MCF 10A (cell line): Measurements from ENCODE around the gene PLA2G6. TPM values are rescaled to one million over a fixed set of nuclear protein-coding genes. Genes with fewer than 3 reads are reported as not detected.
"Not testable (repeated sequence)": the region's sequence is repeated elsewhere in the genome, so short reads cannot be mapped to it uniquely, and the experiment has no call there.

Experiments
- BruUV-seq: library from RNA; stranded (reverse); fragments of 400-500 nt; replicated peaks from 2 replicates; lab custom pipeline; 2021; lab: Mats Ljungman, UMichigan
- CTCF ChIA-PET: fragments of 300-600 bp; sonication (Branson Sonifier 250); formaldehyde crosslinking; extraction: SDS; loops from one replicate; lab custom pipeline; 2021; ENCODE audit warnings: antibody characterized with exemption, inconsistent platforms; lab: Yijun Ruan, JAX
- POLR2A ChIA-PET: fragments of 300-600, 350-650 bp; sonication (Branson Sonifier 250); formaldehyde crosslinking; extraction: SDS; loops from one replicate; lab custom pipeline; 2020; ENCODE audit warnings: antibody characterized with exemption, inconsistent platforms; lab: Yijun Ruan, JAX
- DNase-seq: peaks from one replicate; pipeline ENCODE4 v3.0.0-alpha.2; 2018; ENCODE audit not compliant: unreplicated experiment
- H3K27ac Mint-ChIP-seq: one replicate; pipeline ENCODE4 v1.8.0; 2022; ENCODE audit warnings: mild to moderate bottlenecking, low read depth, mixed read lengths; ENCODE audit not compliant: unreplicated experiment
- H3K27me3 Mint-ChIP-seq: one replicate; pipeline ENCODE4 v1.8.0; 2022; ENCODE audit warnings: mixed read lengths; ENCODE audit not compliant: insufficient read depth, unreplicated experiment
- H3K36me3 Mint-ChIP-seq: one replicate; pipeline ENCODE4 v1.8.0; 2022; ENCODE audit warnings: mild to moderate bottlenecking, moderate library complexity, mixed read lengths; ENCODE audit not compliant: insufficient read depth, unreplicated experiment
- H3K4me1 Mint-ChIP-seq: one replicate; pipeline ENCODE4 v1.8.0; 2022; ENCODE audit warnings: mixed read lengths; ENCODE audit not compliant: insufficient read depth, unreplicated experiment
- H3K4me3 Mint-ChIP-seq: one replicate; pipeline ENCODE4 v1.8.0; 2022; ENCODE audit warnings: mild to moderate bottlenecking, moderate library complexity, mixed read lengths; ENCODE audit not compliant: unreplicated experiment
- H3K9me3 Mint-ChIP-seq: one replicate; pipeline ENCODE4 v1.8.0; 2022; ENCODE audit warnings: mixed read lengths; ENCODE audit not compliant: unreplicated experiment
- CTCF ChIP-seq: fragments of 200-600 bp; IDR thresholded peaks from one replicate; pipeline ENCODE4 v1.8.0; 2022; ENCODE audit warnings: antibody characterized with exemption, mild to moderate bottlenecking; ENCODE audit not compliant: unreplicated experiment
- intact Hi-C: fragments of 100-400 bp; cut with micrococcal nuclease; formaldehyde crosslinking; loops from 2 replicates; pipeline ENCODE4 v1.14.1; 2022
- total RNA-seq: library from RNA; stranded (reverse); gene quantifications from 2 replicates; pipeline ENCODE4 v1.2.3, GENCODE V29; 2022

PLA2G6 gene
- total RNA-seq, 1 experiment from 2014 or later = 37.5 TPM

- Mint-ChIP-seq H3K27ac (peak overlapping the region; percentile 51), H3K27me3 (no peaks in the 10 kb centered on the region), H3K36me3 (no peaks in the 10 kb centered on the region), H3K9me3 (no peaks in the 10 kb centered on the region), H3K4me3 (no peak overlapping the region), H3K4me1 (peaks cover 18% of the 10 kb centered on the region)
- intact Hi-C loops = no loop called here
- ChIA-PET CTCF (interaction anchor here (0.7 to 0.9 kb wide), 2 partner anchors 16 to 50 kb away, joined by 3 read pairs; no protein-coding TSS in a partner anchor), POLR2A (interaction anchor here (0.8 to 3.2 kb wide), 3 partner anchors 11 to 35 kb away, joined by 3 to 17 read pairs (median 4); partner anchors contain the start of gene MAFF)
- no TSS peak for BruUV-seq
- DNase-seq = peak; percentile 57
- TF ChIP-seq CTCF = no peak
These were observed 6.0 kb upstream of the PLA2G6 start for GRCh38 chr22:38187413-38188212.

- Mint-ChIP-seq H3K27me3 (no peaks in the 10 kb centered on the region), H3K4me1 (peaks cover 10% of the 10 kb centered on the region), H3K27ac (no peak overlapping the region), H3K36me3 (peaks cover 6% of the 10 kb centered on the region), H3K4me3 (no peak overlapping the region), H3K9me3 (no peaks in the 10 kb centered on the region)
- no peak for TF ChIP-seq CTCF
- CTCF ChIA-PET = no interaction called here
- intact Hi-C loops = no loop called here
- no peak for DNase-seq
- POLR2A ChIA-PET = interaction anchor here (1.0 to 3.2 kb wide), 2 partner anchors 16 to 36 kb away, joined by 4 to 17 read pairs; partner anchors contain the start of gene MAFF
- no TSS peak for BruUV-seq
These were observed 4.8 kb upstream of the PLA2G6 start for GRCh38 chr22:38186429-38186828.

DNA sequence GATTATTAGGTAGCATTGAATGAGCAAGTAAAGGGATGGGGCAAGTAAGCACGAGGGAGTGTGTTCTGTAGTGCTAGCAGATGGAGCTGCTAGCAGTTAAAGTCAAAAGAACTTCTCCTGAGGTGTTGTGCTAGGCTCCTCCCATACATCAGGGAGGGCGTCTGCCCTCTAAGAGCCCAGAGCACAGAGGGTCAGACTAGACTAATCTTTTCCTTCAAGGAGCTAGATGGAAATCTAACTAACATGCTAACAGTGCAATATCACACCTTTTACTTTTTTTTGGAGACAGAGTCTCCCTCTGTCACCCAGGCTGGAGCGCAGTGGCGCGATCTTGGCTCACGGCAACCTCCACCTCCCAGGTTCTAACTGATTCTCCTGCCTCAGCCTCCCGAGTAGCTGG lies 3.2 kb upstream of the PLA2G6 start:
- no peak for TF ChIP-seq CTCF
- no peaks in the 10 kb centered on the region for H3K27me3 Mint-ChIP-seq
- no TSS peak for BruUV-seq
- H3K36me3 Mint-ChIP-seq = peaks cover 12% of the 10 kb centered on the region
- POLR2A ChIA-PET = no interaction called here
- intact Hi-C loops = loop anchor here (5.0 kb wide), 1 partner anchor 43 kb away; no protein-coding TSS in a partner anchor
- H3K4me3 Mint-ChIP-seq = no peak overlapping the region
- DNase-seq = no peak
- peaks cover 26% of the 10 kb centered on the region for H3K4me1 Mint-ChIP-seq
- CTCF ChIA-PET = no interaction called here
- H3K9me3 Mint-ChIP-seq = no peaks in the 10 kb centered on the region
- H3K27ac Mint-ChIP-seq = no peak overlapping the region

DNA sequence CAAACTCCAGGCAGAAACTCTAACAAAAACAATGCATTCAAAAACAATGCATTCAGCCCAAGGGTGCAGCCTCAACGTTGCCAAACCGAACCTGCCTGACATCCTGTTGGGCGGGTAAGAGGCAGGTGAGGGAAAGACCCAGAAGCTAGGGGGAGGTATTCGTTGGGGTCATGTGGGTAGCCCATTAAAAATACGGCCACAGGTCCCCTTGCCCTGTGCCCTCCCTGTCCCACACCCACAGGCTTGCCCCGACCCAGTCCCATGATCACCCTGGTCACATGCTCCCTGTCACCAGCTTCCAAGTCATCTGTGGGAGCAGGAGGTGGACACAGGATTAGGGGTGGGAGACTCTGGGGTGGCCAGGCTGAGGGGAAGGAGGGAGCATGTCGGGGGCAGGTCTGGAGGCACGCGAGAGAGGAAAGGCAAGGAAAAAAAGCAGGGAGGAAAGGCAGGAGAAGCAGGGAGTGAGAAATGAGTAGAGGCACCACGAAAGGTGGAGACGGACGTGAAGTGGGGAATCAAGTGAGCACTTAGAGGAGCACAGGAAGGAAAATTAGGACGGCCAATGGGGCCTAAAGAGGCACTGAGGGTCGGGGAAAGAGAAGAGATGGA lies 683 bp downstream of the PLA2G6 start:
- H3K4me1 Mint-ChIP-seq = peaks cover 34% of the 10 kb centered on the region
- intact Hi-C loops = loop anchor here (1.0 to 5.0 kb wide), 2 partner anchors 20 to 46 kb away; partner anchors contain the start of gene MAFF
- H3K9me3 Mint-ChIP-seq = no peaks in the 10 kb centered on the region
- ChIA-PET CTCF (interaction anchor here (0.7 to 0.8 kb wide), 2 partner anchors 67 to 415 kb away, joined by 3 read pairs; no protein-coding TSS in a partner anchor), POLR2A (interaction anchor here (0.5 to 8.5 kb wide), 29 partner anchors 8 to 1222 kb away, joined by 3 to 134 read pairs (median 5); partner anchors contain the start of genes MAFF, PICK1 and TMEM184B)
- H3K4me3 Mint-ChIP-seq = peak overlapping the region; percentile 97
- peak overlapping the region; percentile 99 for H3K27ac Mint-ChIP-seq
- no peak for TF ChIP-seq CTCF
- peaks cover 12% of the 10 kb centered on the region for H3K36me3 Mint-ChIP-seq
- H3K27me3 Mint-ChIP-seq = no peaks in the 10 kb centered on the region
- TSS peak; percentile 66 for BruUV-seq
- peak; percentile 89 for DNase-seq

DNA sequence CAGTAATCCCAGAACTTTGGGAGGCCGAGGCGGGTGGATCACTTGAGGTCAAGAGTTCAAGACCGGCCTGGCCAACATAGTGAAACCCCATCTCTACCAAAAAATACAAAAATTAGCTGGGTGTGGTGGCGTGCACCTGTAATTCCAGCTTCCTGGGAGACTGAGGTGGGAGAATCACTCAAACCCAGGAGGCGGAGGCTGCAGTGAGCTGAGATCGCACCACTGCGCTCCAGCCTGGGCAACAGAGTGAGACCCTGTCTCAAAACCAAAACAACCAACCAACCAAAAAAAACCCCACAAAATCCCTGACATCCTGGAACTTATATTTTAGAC lies 3.1 kb downstream of the PLA2G6 start:
- H3K27me3 Mint-ChIP-seq, BruUV-seq, H3K9me3 Mint-ChIP-seq, DNase-seq: not testable (repeated sequence)
- Mint-ChIP-seq H3K36me3 (peaks cover 12% of the 10 kb centered on the region), H3K27ac (peak overlapping the region; percentile 99), H3K4me1 (peaks cover 39% of the 10 kb centered on the region), H3K4me3 (peak overlapping the region; percentile 97)
- CTCF ChIA-PET = interaction anchor here (0.5 to 1.4 kb wide), 9 partner anchors 13 to 126 kb away, joined by 3 to 5 read pairs (median 3); no protein-coding TSS in a partner anchor
- intact Hi-C loops = loop anchor here (1.0 kb wide), 1 partner anchor 64 kb away; no protein-coding TSS in a partner anchor
- POLR2A ChIA-PET = interaction anchor here (0.9 to 8.5 kb wide), 9 partner anchors 25 to 220 kb away, joined by 3 to 134 read pairs (median 5); partner anchors contain the start of gene MAFF
